Loucy (cell line): ENCODE data around the gene XRCC3.

Experiments used
- CTCF ChIP-seq: fragments of 200-600 bp; sonication (generic); conservative IDR thresholded peaks from 2 replicates; pipeline ENCODE4 v1.5.1; 2014; ENCODE audit warnings: mild to moderate bottlenecking, antibody characterized with exemption, low read length
- EZH2phosphoT487 ChIP-seq: fragments of 200-600 bp; IDR thresholded peaks from 2 replicates; pipeline ENCODE4 v1.6.1; 2018; ENCODE audit warnings: antibody characterized with exemption, mild to moderate bottlenecking, moderate library complexity, borderline replicate concordance

DNA sequence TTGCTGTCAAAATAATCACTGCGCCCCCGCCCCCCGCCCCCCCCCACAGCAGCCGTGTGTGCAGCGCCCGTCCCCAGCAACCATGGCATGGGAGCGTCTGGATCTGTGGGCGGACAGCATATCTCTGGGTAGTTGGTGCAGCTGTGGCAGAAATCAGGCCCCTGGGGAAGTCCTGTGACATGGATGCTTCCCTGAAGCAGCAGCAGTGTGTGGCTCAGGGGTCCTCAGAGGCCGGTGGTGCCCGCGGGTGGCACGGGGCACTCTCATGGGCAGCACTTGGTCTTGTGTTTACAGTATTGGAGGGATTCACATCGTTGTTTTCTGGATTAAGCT is 19.2 kb downstream of the XRCC3 start:
- no peak for TF ChIP-seq EZH2phosphoT487
- no peak for TF ChIP-seq CTCF
